GM21447 (cell line): ENCODE results near the gene BRD9.
"Not testable (repeated sequence)": the region's sequence is repeated elsewhere in the genome, so short reads cannot be mapped to it uniquely, and the experiment has no call there.

Experiments
- ATAC-seq: cut with Tn5 transposase; IDR thresholded peaks from one replicate; pipeline ENCODE4 v1.9.1; 2021; ENCODE audit not compliant: unreplicated experiment

BRD9 gene

DNA sequence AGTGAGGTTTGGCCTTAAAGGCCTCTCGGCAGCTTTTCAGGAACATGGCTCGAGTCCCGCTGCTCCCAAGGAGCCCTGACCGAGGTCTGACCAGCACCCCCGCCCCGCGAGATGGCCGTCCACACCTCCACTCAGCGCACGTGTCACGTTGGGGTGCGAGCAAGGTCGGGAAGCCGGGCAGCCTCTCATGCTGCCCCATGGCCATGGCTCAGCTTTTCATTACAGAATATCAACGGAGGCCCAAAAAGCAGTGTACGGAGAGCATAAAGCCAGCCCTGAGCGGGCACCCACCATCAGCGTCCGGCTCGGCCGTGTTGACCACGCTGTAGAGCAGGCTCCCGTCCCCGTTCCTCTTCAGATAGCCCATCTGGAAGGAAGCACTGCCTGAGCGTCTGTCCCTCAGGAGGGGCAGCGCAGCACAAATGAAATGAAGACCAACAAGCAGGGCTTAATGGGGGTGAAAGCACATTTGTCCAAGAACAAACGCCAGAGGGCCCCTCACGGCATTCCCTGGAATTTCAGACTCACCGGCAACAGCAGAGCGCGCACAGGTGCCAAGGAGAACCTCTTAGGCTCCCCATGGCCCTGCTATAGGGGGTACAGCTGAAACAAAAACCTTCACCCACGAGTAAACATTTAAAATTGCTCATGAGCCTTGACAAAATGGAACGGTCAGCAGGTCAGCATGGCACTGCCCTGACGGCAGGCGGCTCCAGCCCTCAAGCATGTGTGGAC is 11.6 kb downstream of the BRD9 start:
- ATAC-seq = no peak

DNA sequence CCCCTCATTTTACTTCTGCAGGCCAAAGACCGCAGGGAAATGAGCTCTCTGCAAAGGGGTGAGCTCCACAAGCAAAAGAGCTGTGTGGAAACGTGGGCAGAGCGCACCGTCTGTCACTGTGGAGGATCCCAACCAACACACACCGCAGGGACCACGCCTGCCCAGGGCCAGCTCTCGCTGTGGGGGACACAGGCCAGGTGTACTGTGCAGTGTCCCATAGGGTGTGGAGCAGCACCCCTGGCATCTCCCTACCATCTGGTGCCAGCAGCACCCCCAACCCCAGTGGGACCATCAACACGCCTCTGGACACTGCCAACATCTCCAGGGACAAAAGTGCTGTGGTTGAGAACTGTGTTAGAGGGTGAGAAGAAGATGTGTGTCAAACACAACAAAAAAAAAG is 13.9 kb downstream of the BRD9 start:
- not testable (repeated sequence) for ATAC-seq

DNA sequence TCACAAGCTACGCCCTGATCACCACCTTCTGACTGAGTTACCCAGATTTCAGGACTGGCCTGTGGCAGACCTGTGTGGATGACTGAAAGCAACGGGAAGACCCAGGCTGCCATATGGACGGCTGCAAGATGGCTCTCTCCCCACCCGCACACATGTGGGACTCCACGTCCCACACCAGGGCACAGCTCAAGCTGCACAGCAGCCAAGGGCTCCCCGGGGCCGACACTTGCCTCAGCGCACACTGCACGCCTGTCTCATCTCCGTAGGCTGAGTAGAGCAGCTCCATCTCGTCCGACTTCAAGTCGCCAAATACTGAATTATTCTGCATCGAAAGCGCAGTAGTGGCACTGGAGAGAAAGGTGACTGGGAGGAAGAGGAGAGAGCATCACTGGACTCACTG is 14.5 kb downstream of the BRD9 start:
- ATAC-seq = no peak

DNA sequence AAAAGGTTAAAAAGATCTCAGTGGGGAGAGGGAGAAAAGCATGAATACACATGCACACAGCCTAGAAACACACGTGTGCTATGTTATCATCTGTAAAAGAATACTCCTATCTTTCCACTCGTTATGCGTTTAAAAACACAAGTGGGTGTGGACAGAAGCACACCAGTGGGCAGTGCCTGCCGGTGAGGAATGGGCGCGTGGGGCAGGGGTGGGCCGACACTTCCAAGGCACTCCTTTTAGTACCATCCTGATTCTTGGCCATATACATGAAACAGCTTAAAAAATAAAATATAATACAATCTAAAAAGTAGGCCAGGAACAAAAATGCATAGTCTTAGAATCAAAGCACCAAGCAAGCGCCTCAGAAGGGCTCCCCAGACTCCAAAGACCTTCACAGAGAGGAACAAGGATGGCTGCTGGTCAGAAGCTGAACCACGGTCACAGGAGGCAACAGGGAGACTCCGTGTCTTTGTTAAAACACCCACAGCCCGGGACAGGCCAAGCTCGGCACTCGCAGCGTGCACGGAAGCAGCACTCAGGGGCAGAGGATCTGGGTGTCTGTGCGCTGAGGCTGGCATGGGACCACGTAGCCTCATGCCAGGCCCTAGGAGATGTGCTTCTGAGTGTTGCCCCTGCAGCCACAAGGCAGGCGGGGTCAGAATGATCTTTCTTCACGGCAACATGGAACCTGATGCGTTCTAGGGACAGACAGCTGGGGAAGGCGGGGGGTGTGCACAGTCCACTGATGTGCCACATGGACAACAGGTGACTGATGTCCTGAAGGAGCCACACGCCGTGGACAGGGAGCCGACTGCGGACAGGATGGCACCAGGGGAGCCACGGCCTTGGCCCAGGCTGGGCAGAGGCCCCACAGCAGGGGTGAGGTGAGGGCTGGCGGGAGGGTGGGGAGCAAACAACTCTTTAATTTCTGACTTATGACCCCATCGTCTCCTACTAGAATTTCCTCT is 15.9 kb downstream of the BRD9 start:
- ATAC-seq = no peak

DNA sequence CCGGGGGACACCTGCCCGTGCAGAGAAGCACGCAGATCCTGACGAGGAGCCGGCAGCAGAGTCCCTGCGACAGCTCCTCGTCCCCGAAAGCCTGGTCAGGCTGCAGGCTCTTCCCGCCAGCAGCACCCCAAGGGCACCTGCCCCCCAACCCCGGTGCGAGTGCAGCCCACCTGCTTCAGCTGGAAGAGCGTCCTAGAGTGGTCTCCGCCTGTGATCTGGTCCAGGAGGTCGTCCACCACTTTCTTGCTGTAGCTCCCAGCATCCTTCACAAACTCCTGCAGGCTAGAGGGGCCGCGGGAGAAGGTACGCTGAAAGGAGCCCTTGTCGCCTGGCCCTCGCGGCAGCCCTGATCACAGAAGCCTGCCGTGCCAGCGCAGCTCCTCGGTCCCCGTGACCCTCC is 16.7 kb downstream of the BRD9 start:
- no peak for ATAC-seq

DNA sequence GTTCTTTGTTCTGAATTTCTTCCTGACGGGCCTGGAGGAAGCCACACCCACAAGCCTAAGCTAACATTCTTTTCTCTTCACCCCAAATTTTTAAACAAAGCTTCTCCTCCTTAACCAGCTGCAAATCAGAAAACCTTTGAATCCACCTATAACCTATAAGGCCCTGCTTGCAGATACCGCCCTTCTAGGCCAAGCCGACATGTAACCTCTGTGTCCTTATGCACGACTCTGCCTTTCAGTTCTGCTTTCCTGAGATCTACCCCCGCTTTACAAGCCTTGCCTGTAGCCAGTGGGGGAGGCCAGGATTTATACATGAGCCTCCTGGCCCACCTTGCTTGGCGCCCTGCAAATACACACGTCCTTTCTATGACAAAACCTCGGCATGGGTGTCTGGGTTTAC is 19.3 kb downstream of the BRD9 start:
- no peak for ATAC-seq

DNA sequence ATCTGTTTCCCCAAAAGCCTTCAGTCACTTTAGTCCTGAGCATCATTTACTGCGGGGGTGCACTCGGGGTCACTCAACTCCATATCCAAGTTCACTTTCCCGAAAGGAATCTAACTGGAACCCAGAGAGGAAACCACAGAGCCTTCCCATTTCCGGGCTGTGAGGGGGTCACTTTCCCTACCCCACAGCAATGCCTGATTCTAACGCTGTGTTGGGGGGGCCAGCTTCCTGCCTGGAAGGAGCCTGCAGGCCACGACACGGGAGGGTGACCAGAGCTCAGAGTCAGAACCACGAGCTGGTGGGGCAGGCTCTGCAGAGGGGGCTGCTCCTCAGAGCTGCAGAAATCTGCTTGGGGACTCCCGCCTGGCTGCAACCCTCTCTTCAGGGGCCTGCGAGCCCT is 20.3 kb downstream of the BRD9 start:
- ATAC-seq = no peak

DNA sequence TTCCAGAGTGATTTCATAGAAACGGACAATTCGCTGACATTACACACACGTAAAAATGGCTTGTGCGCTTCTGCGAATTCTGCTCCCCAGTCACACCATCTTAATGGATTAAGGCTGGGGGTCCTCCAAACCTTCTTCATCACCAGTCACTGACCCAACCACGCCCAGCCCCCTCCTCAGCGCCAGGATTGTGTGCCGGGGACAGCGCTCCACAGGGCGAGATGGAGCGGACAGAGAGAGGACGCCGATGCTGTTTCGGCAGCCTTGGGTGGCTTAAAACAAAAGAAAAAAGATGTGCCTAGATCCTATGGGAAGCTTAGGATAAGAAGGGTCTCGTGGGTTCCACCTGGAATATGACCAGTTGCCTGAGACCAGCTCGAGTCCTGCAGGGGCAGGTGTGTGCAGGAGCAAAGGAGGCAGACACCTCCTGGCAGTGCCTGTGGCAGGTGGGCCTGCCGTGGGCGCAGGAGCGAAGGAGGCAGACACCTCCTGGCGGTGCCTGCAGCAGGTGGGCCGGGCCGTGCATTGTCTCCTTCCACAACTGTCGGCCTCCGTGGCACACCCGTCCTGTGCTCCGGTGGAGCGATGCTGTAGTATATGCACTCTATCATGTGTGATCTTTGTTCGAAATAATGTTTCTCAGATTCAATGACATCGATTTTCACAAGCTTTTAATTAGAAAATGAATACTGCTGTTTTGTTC is 20.9 kb downstream of the BRD9 start:
- no peak for ATAC-seq

DNA sequence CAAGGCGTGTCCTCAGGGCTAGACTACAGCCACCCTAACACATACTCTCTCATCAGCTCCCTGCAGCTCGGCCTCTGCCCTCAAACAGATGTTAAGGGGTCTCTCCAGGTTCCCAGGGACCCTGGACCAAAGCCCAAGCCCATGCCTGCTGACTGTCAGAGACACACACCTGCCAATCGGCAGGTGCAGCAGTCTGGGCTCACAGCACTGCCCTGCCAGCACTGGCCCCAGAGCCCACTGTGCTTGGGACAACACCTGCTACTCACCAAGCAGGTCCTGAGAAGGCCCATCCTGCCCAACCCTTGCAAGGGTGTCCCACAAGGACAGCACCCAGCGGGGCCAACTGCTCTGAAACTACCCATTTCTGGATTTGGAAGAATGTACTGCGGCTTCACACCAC is 21.6 kb downstream of the BRD9 start:
- no peak for ATAC-seq

DNA sequence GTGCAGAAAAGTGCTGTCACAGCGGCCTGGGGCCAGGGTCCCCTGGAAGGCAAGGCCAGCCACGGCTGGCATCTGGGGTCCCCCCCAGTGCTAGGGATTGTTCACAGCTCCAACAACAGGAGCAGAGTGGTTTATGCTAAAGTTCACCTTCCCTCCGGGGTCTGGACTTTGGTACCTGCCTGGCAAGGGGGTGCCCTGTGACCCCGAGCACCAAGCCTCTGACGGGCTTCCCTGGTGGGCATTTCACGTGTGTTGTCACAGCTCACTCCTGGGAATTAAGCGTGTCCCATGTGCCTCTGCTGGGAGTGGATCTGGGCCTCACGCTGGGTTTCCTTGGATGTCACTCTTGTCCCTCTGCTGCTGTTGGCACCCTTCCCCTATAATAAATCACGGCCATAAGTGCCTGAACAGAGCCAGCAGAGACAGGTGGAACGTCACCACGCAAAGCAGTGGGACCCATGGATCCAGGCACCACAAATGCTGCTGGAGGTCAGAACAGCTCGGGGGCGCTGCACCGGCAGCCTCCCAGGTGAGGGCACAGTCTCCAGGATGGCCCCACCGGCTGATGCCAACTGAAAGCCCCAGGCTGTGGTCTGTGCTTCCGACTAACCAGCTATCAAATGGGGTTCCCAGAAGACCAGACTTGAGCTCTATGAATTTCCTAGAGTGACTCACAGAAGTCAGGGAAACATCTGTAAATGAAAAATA is 24.0 kb downstream of the BRD9 start:
- no peak for ATAC-seq

DNA sequence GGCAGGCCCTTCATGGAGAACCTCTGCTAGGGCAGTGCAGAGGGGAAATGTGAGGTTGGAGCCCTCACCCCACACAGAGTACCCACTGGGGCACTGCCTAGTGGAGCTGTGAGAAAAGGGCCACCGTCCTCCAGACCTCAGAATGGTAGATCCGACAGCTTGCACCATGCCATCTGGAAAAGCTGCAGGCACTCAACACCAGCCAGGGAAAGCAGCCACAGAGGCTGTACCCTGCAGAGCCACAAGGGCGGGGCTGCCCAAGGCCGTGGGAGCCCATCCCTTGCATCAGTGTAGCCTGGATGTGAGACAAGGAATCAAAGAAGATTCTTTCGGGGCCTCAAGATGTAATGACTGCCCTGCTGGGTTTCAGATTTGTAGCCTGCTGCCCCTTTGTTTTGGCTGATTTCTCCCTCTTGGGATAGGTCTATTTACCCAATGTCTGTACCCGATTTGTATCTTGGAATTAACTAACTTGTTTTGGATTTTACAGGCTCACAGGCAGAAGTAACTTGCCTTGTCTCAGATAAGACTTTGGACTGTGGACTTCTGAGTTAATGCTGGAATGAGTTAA is 25.2 kb downstream of the BRD9 start:
- ATAC-seq = no peak

DNA sequence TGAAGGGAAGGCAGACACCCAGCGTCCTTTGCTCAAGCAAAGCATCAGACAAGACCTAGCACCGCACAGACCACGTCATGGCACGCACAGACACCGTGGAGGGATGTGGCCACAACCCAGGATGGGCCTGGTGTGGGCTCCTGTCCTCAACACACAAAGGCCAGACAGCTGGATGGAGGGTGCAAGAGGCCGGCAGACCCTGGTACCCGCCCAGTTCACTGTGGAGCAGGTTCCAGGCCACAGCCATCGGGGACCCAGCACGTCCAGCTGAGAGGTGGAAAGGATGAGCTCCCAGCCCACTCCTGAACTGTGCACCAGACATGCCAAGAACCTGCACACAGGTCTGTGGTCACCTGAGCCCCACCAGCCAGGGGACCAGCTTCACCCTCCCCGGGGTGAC is 26.8 kb downstream of the BRD9 start:
- ATAC-seq = no peak

DNA sequence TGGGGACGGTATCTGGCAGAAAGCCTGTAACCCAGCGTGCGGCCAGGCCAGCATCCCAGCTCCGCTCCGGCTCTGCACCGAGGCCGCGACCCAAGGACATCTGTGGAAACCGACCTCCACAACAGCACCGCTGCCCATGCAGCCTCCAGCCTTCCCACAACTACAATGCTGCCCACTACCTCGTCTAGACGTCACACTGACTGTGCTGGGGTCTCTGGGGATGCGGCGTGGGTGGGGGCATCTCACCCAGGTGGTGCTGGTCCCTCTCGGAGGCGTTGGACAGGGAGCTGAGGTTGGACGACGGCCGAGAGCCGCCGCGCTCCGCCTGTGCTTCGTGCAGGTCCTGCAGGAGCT is 27.5 kb downstream of the BRD9 start:
- no peak for ATAC-seq

DNA sequence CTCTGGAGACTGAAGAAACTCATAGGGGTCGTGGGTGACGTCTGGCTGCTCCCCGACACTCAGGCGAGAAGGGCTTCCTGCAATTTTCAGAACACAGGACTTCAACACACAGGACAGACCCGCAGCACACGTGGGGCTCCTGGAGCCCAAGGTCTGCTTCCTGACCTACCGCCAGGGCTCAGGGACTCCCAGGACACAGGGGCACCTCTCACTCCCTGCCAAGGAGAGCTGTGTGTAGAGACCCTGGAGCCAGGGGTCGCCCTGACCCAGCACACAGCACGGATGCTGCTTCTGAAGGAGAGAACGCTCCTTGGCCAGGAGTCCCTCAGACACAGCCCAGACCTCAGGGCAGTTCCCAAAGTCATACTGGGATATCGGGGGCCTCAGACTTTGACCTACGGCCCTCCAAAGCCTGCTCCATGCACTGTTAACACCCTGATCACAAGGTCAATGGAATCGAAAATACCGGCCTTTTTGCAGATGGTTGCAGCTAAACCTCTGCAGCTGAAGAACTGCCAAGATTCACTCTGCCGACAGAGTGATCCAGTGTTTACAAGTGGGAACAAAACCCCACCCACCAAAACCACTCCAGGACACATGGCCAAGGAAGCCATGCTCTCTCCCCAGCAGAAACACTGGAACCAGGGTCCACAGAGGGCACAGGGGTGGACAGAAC is 28.0 kb downstream of the BRD9 start:
- no peak for ATAC-seq

DNA sequence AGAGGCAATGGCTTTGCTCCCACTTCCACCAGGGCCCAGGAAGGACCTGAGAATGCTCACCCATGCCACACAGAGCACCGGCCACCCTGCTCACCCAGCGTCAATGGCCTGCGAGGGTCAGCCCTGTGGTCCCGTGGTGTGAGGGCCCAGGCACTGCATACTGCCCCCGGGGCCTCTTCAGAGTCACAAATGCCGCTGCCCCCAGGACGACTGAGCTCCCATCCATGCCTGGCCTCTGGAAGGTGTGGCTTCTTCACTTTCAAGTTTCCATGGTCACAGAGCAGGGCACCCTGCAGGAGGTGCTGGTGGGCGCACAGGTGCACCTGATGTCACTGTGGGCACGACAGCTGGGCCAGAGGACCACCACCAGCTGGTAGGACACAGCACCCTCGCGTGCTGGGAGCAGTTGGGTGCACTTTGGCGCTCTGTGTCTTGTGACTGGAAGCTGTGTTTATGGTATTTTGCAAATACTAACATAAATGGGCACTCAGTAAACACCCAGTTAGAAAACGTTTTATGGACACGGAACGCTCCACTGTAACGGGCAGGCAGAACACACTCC is 29.3 kb downstream of the BRD9 start:
- no peak for ATAC-seq

DNA sequence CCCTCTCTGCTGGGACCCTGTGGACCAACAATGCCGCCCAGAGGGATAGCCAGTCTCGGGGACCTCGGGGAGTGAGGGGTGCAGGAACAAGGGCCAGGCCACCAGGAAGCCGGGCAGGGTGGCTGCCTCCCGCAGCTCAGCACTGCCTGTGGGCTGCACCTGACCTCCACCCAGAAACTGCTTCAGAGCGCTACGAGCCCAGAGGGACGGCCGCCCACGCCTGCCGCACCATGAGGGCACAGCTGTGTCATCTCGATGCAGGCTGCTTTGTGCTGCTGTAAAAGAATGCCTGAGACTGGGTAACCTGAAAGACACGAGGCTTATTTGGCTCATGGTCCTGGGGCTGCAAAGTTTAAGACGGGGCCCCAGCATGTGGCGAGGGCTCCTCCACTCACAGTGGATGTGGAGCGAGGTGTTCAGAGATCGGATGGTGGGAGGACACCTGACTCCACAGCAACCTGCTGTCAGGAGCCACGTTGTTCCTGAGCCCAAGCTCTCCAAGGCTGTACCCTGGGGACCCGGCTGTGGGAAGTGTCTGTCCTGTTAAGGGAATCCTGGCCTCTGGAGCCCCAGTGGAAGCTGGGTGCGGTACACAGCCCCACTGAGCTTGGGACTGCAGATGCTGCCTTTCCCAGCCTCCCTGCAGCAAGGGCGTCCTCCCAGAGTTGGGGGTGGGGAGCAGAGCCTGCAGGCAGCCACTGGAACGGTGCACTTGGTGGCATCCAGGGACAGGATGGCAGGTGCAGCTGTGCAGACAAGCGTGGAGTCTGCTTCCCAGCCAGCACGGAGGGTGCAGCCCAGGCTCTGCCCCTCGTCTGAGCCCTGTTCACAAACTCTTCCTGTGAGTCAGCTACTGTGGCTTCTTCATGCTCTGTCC is 30.0 kb downstream of the BRD9 start:
- no peak for ATAC-seq

DNA sequence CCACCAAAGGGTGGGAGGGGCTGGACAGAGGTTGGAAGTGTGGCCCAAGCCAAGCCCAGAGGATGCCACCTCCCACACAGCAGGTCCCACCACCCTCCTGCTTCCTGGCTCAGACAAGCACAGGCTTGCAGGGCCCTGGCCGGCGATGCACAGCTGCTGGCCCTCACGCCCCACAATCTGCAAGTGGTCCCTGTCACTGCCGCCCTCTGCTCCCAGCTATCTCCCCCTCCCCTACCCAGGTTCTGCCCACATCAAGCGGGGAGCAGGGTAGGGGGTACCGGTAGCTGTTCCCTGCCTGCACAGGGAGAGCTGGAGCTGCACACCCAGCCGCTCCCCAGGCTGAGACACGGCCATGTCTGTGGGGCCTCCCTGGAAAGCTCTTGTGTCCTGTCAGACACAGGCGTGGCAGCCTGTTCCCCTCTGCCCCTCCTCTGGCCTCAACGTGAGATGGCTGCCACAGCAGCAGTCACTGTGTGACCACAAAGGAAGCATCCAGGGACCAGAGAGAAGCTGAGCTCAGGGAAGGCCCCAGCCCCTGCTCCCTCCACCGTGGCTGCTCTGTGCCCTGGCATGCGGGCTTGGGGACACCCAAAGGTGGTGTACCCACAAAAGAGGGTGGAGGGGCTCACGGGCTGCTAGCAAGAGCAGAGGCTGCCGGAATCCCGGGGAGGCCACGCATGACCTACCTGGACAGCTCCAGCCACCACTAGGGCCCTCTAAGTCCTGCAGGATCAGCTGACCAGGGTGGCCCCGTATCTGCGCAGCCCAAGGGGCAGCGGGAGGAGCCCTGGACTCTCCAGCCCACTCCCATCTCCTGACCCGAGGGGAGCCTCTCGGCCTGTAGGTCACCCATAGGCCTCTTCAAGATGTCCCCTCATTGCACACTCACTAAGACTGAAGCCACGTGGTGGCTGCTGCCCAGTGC is 30.9 kb downstream of the BRD9 start:
- ATAC-seq = no peak
